ENCODE results near the gene PLVAP. TPM values are rescaled to one million over a fixed set of nuclear protein-coding genes. Genes with fewer than 3 reads are reported as not detected.
A peak's percentile ranks its signal among the peaks of the same experiment; 100 is the strongest.

The PLVAP gene
- total RNA-seq (100 to 1,000 TPM; 368 to 411 TPM), polyA plus RNA-seq (10 to 100 TPM in 1 of 2 donors, 1 to 10 TPM in 1; 4.0 to 21.8 TPM)
- long read RNA-seq, donor 1, transcript PLVAP-201 (6 exons, 2,305 nt) = major isoform, 759 of 886 reads
- long read RNA-seq, donor 1, partial matches to known transcripts = 91 of 886 reads
- long read RNA-seq, donor 1, other reads (novel, unspliced or antisense) = 36 of 886 reads
- long read RNA-seq, donor 2, transcript PLVAP-201 (6 exons, 2,305 nt) = major isoform, 200 of 265 reads
- long read RNA-seq, donor 2, partial matches to known transcripts = 39 of 265 reads
- long read RNA-seq, donor 2, other reads (novel, unspliced or antisense) = 26 of 265 reads

DNA sequence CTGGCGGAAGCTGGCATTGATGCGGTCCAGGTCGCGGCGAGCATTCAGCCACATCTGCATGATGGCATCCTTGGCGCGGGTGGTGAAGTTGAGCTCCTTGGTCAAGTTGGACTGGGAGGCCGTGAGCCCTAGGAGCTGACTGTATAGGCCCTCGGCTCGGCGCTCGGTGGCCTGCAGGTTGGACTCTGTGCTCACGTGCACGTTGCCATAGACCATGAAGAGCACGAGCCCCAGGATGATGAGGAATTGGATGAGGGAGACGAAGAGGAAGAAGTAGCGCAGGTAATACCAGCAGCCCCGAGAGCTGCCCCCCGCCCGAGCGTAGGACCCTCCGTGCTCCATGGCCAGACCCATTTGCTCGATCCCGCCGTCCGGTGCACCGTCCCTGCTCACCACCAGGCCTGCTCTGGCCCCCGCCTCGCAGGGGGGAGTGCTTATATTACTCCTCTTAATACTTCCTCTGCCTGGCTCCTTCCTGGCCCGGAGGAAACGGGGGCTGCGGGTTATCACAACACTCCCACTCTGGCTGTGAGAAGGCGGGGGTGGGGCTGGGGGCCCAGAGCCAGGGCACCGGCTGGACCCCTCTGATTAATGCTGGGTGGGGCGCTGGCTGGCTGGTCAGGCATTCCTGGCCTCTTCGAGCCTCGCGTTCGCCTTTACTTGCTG lies at the start of gene PLVAP:
PLVAP (minus strand) TSS at position 408 of the 666 bp plus-strand sequence; CDS start at position 354, 54 bp downstream.
- H3K9me3 ChIP-seq (ENCODE audit: control insufficient read depth, low read length) = no peaks in the 10 kb centered on the region
- no peaks in the 10 kb centered on the region for H3K4me1 ChIP-seq (ENCODE audit: control insufficient read depth in 1 of 2, insufficient read depth in 2 of 2, low read length in 2 of 2)
- no peak for DNase-seq
- H3K27me3 ChIP-seq (ENCODE audit: control insufficient read depth in 1 of 2, insufficient read depth in 2 of 2, low read length in 1 of 2) = no peaks in the 10 kb centered on the region
- H3K27ac ChIP-seq (ENCODE audit: low read depth in 1 of 2, low read length in 2 of 2) = no peak within 1 kb of the TSS
- no peaks in the 10 kb centered on the region for H3K36me3 ChIP-seq (ENCODE audit: control insufficient read depth in 1 of 2, insufficient read depth in 2 of 2, low read length in 1 of 2)
- H3K4me3 ChIP-seq (ENCODE audit: low read length in 2 of 2) = no peak within 1 kb of the TSS
- intact Hi-C loops (cut with DNase I) = no loop called here
- ATAC-seq (ENCODE audit: low FRiP score) = no peak
- WGBS, 2 donors = 61 to 63% methylated on average over 38 to 39 of the region's 39 CpGs

DNA sequence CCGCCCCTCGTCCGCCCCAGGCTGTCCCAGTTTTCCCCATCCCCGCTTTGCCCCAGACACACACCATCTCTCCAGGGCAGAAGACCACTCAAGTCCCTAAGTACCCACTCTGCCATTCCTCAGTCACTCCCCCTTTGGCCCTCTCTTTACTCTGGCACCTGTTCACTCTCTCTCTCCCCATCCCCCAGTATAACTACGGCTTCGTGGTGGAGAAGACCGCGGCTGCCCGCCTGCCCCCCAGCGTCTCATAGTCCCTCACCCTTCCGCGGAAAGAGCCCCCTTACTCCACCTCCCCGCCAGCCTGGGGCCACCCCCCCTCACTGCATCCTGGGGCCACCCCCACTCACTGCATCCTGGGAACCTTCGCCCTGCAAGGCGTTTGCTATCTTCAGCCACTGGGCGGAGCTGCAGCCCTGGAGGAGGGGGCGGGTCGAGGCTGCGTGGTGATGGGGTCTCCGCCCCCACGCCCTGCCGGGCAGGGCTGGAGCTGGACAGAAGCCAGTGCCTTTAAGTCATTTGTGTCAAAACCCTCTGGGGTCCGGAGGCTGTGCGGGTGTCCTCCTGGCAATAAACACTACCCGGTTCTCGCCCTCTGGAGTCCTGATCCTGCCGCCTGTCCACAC lies 47.7 kb upstream of the PLVAP start:
- peak in 1 of 2 donors; percentile 79 for DNase-seq
- intact Hi-C loops (cut with DNase I) = no loop called here
- no peaks in the 10 kb centered on the region for H3K27me3 ChIP-seq (ENCODE audit: control insufficient read depth in 1 of 2, insufficient read depth in 2 of 2, low read length in 1 of 2)
- WGBS, 2 donors = 19 to 22% methylated on average over 27 of the region's 27 CpGs
- H3K9me3 ChIP-seq (ENCODE audit: control insufficient read depth, low read length) = no peaks in the 10 kb centered on the region
- no peaks in the 10 kb centered on the region for H3K36me3 ChIP-seq (ENCODE audit: control insufficient read depth in 1 of 2, insufficient read depth in 2 of 2, low read length in 1 of 2)
- ATAC-seq (ENCODE audit: low FRiP score) = peak; percentile 15
- no peaks in the 10 kb centered on the region for H3K4me1 ChIP-seq (ENCODE audit: control insufficient read depth in 1 of 2, insufficient read depth in 2 of 2, low read length in 2 of 2)
- H3K27ac ChIP-seq (ENCODE audit: low read depth in 1 of 2, low read length in 2 of 2) = no peak overlapping the region
- H3K4me3 ChIP-seq (ENCODE audit: low read length in 2 of 2) = no peak overlapping the region

- 92 to 93% methylated on average over 20 of the region's 20 CpGs for WGBS, 2 donors
- intact Hi-C loops (cut with DNase I) = no loop called here
- Histone ChIP-seq H3K4me3 (ENCODE audit: low read length in 2 of 2) (no peak overlapping the region), H3K9me3 (ENCODE audit: control insufficient read depth, low read length) (no peaks in the 10 kb centered on the region), H3K27ac (ENCODE audit: low read depth in 1 of 2, low read length in 2 of 2) (no peak overlapping the region), H3K36me3 (ENCODE audit: control insufficient read depth in 1 of 2, insufficient read depth in 2 of 2, low read length in 1 of 2) (no peaks in the 10 kb centered on the region), H3K4me1 (ENCODE audit: control insufficient read depth in 1 of 2, insufficient read depth in 2 of 2, low read length in 2 of 2) (no peaks in the 10 kb centered on the region), H3K27me3 (ENCODE audit: control insufficient read depth in 1 of 2, insufficient read depth in 2 of 2, low read length in 1 of 2) (no peaks in the 10 kb centered on the region)
- no peak for DNase-seq
- no peak for ATAC-seq (ENCODE audit: low FRiP score)
Measured at GRCh38 chr19:17423429-17424208, 46.5 kb upstream of the PLVAP start.

DNA sequence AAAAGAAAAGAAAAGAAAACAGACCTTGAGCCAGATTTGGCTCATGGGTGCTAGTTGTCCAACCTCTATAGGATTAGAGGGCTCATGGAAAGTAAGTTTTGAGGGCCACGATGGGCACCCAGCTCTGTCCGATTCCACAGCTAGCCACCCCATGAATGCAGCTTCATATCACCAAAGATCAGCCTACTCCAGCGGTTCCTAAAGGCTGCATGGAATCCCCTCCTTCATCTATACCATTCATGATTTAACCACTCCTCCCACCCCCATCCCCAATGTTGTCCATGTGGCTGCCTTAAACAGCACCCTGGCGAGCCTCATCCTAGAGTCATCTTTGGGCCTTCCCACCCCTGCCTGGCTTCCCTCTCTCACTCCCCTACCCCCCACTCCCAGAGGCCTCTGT lies 44.8 kb upstream of the PLVAP start:
- WGBS, 2 donors = 97 to 99% methylated on average over 4 of the region's 4 CpGs
- DNase-seq = no peak
- intact Hi-C loops (cut with DNase I) = no loop called here
- Histone ChIP-seq H3K9me3 (ENCODE audit: control insufficient read depth, low read length) (no peaks in the 10 kb centered on the region), H3K27me3 (ENCODE audit: control insufficient read depth in 1 of 2, insufficient read depth in 2 of 2, low read length in 1 of 2) (no peaks in the 10 kb centered on the region), H3K36me3 (ENCODE audit: control insufficient read depth in 1 of 2, insufficient read depth in 2 of 2, low read length in 1 of 2) (no peaks in the 10 kb centered on the region), H3K4me1 (ENCODE audit: control insufficient read depth in 1 of 2, insufficient read depth in 2 of 2, low read length in 2 of 2) (no peaks in the 10 kb centered on the region), H3K4me3 (ENCODE audit: low read length in 2 of 2) (no peak overlapping the region), H3K27ac (ENCODE audit: low read depth in 1 of 2, low read length in 2 of 2) (no peak overlapping the region)
- ATAC-seq (ENCODE audit: low FRiP score) = no peak

- Histone ChIP-seq H3K27ac (ENCODE audit: low read depth in 1 of 2, low read length in 2 of 2) (no peak overlapping the region), H3K4me3 (ENCODE audit: low read length in 2 of 2) (peak overlapping the region; percentile 29 to 56), H3K27me3 (ENCODE audit: control insufficient read depth in 1 of 2, insufficient read depth in 2 of 2, low read length in 1 of 2) (no peaks in the 10 kb centered on the region), H3K36me3 (ENCODE audit: control insufficient read depth in 1 of 2, insufficient read depth in 2 of 2, low read length in 1 of 2) (no peaks in the 10 kb centered on the region), H3K9me3 (ENCODE audit: control insufficient read depth, low read length) (no peaks in the 10 kb centered on the region), H3K4me1 (ENCODE audit: control insufficient read depth in 1 of 2, insufficient read depth in 2 of 2, low read length in 2 of 2) (no peaks in the 10 kb centered on the region)
- WGBS, 2 donors = 2 to 3% methylated on average over 25 of the region's 25 CpGs
- intact Hi-C loops (cut with DNase I) = no loop called here
- DNase-seq = peak; percentile 78 to 81
- peak; percentile 27 for ATAC-seq (ENCODE audit: low FRiP score)
Measured at GRCh38 chr19:17420475-17420924, 43.4 kb upstream of the PLVAP start.

- Histone ChIP-seq H3K27ac (ENCODE audit: low read depth in 1 of 2, low read length in 2 of 2) (peak within 1 kb of the TSS in 1 of 2 donors; percentile 41), H3K36me3 (ENCODE audit: control insufficient read depth in 1 of 2, insufficient read depth in 2 of 2, low read length in 1 of 2) (no peaks in the 10 kb centered on the region), H3K9me3 (ENCODE audit: control insufficient read depth, low read length) (no peaks in the 10 kb centered on the region), H3K4me3 (ENCODE audit: low read length in 2 of 2) (peak within 1 kb of the TSS; percentile 29 to 56), H3K27me3 (ENCODE audit: control insufficient read depth in 1 of 2, insufficient read depth in 2 of 2, low read length in 1 of 2) (no peaks in the 10 kb centered on the region), H3K4me1 (ENCODE audit: control insufficient read depth in 1 of 2, insufficient read depth in 2 of 2, low read length in 2 of 2) (no peaks in the 10 kb centered on the region)
- 1% methylated on average over 80 to 85 of the region's 85 CpGs for WGBS, 2 donors
- intact Hi-C loops (cut with DNase I) = no loop called here
- ATAC-seq (ENCODE audit: low FRiP score) (peak; percentile 98), DNase-seq (peak; percentile 99)
Measured at GRCh38 chr19:17419621-17420474, 42.7 kb upstream of the PLVAP start, which contains the start of gene MVB12A. MVB12A (plus strand) TSS chr19:17420047; CDS start chr19:17420136, 89 bp downstream.

DNA sequence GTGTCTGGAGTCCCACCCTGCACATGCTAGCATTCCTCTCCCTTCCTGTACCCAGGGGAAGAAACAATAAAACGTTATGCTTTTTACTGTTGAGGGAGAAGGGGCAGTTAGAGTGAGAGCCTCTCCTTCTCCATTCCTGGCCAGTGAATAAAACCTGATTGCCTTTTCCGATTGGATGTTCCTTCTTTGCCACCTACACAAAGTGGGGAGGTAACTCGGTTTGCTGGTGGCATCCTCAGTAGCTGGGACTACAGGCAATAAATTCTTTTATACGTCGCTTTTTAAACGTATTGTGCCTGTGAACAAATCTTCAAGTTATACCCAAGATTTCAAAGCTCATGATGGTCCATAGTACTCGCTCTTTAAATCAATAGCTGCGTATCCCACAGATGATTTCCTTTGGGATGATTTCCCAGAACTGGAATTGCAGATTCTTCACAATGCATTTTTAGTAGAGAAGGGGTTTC lies 42.0 kb upstream of the PLVAP start:
- Histone ChIP-seq H3K27me3 (ENCODE audit: control insufficient read depth in 1 of 2, insufficient read depth in 2 of 2, low read length in 1 of 2) (no peaks in the 10 kb centered on the region), H3K27ac (ENCODE audit: low read depth in 1 of 2, low read length in 2 of 2) (peak overlapping the region in 1 of 2 donors; percentile 41), H3K4me3 (ENCODE audit: low read length in 2 of 2) (no peak overlapping the region), H3K9me3 (ENCODE audit: control insufficient read depth, low read length) (no peaks in the 10 kb centered on the region), H3K36me3 (ENCODE audit: control insufficient read depth in 1 of 2, insufficient read depth in 2 of 2, low read length in 1 of 2) (no peaks in the 10 kb centered on the region), H3K4me1 (ENCODE audit: control insufficient read depth in 1 of 2, insufficient read depth in 2 of 2, low read length in 2 of 2) (no peaks in the 10 kb centered on the region)
- no peak for DNase-seq
- intact Hi-C loops (cut with DNase I) = no loop called here
- ATAC-seq (ENCODE audit: low FRiP score) = no peak
- WGBS, 2 donors = 19 to 29% methylated on average over 8 of the region's 8 CpGs

Data from aorta (tissue), 5 donors.